ENCODE measurements around the gene NR1I2.

The NR1I2 gene

DNA sequence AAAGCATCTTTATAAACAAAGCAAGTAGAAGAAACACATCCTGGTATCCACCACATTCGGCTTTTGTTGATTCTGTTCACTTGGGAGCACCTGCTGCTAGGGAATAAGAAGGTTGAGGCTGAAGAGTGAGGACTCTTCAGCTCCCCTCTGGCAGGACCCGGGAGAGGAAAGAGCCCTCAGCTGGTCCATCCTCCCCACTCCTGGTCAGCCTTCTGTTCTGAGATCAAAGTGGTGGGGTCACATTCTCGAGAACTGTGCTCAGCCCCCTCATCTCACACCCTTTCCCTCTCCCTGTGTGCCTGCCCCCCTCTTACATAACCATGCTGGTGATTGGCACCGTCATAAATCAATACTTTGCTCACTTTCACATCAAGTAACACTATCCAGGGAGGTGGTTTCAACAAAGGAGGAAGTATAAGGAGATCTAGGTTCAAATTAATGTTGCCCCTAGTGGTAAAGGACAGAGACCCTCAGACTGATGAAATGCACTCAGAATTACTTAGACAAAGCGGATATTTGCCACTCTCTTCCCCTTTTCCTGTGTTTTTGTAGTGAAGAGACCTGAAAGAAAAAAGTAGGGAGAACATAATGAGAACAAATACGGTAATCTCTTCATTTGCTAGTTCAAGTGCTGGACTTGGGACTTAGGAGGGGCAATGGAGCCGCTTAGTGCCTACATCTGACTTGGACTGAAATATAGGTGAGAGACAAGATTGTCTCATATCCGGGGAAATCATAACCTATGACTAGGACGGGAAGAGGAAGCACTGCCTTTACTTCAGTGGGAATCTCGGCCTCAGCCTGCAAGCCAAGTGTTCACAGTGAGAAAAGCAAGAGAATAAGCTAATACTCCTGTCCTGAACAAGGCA, at the start of gene NR1I2:
Gene NR1I2, plus strand, starts transcription at position 772 of the 869 bp plus-strand sequence.
- DNase-seq (ENCODE audit: low read depth in 4 of 4, low spot score in 1 of 4) = no peak

DNA sequence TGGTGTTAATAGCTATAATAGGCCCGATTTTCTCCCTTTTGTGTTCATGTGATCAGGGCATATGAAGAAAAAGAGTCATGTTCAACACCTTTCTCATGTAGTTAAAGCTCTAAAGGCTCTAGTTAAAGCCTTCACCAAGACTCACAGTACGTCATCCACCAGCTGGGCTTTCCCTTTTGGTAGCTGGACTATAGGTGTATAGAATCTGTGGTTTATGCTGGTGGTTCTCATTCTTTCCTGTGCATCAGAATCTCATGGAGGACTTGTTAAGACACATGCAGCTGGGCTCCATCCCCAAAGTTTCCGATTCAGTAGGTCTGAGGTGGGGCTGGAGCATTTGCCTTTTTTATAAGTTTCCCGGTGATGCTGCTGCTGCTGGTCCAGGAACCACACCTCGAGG, 48.1 kb upstream of the NR1I2 start:
- DNase-seq (ENCODE audit: low read depth in 4 of 4, low spot score in 1 of 4) = no peak

DNA sequence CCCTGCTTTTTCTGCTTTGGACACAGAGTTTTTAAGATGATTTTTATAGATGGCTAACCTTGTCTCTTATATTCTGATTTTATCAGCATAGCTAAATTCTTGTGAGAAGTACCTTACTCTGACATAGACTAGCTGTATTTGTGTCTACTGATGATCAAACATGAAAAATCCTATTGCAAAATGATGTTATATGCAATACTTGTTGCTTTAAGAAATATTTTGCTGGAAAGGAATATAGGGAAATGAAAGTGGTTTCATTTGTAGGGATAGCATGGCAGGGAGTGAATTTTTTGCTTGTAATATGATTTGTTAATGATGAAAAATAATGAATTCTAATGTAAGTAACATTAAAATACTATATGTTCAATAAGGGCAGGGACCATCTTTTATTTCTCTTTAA, 43.2 kb upstream of the NR1I2 start:
- no peak for DNase-seq (ENCODE audit: low read depth in 4 of 4, low spot score in 1 of 4)

DNA sequence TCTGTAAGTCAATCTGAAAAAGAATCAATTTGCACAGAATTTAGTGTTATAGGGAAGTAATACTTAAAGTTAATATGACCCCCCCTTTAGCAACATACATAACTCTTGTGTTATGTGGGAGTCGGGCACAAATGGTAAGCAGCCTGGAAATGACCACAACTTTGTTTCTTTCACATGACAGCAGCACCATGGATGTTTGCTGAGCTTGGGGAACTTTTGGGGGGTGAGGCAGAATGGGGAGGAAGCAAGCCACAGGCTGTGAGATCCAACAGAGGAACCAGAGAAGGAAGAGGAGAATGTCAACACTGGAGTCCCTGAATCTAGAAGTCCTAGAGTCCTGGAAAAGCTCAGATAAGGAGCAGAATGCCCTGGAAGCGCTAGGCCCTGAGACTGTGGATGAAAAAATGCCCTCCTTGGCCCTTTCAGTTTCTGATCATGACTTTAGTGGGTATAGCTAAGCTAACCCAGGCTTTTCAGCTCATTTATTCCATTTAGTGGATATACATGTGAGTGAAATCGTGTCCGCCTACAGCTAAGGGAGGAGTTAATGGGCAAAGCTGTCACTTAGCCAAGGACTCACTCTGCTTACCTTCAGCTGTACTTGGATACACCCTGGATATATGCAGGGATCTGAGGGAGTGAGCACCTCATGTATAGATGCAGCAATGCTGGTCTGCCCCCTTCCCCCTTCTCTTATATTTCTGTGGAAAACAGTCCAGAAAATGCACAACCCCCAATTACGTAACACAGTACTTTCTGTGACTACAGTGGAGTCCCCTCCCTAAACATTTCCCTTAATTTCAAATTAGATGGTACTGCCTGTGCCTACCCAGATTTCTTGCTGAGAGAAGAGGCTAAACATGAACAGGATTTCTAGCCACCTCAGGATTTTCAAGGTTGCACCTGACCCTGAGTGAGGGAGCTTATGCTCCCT, 40.0 kb upstream of the NR1I2 start:
- DNase-seq (ENCODE audit: low read depth in 4 of 4, low spot score in 1 of 4) = no peak

DNA sequence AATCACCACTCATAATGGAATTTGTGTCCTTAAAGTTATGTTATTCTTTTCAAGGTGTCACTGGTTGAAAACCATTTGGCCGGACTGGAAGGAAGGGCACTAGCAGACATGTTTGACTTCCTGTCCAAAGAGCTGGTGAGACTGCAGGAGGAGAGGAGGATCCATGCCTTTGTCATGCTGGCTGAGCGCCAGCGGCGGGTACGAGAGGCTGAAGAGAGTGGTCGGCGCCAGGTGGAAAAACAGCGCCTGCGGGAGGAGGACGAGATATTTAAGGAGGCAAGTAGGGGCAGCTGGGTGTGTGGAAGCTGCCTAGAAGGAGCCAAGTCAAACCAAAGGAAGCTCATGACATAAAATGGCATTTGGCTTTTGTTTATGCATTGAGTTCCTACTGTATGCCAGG, 38.0 kb upstream of the NR1I2 start:
- no peak for DNase-seq (ENCODE audit: low read depth in 4 of 4, low spot score in 1 of 4)

DNA sequence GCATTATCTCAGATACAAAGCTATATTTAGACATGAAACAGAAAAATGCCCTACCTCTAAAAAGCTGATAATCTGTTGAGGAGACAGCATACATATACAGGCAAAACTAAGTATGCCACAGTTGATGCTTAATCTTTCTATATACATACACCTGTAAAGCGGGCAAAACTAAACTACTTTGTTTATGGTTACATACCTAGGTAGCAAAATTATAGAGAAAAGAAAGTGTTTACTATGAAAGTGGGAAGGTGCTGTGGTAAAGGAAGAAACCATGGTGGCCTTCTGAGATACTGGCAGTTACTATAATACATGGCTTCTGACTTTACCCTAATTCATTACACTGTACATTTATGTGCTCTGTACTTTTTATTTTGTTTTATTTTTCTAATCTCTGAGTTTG, 36.0 kb upstream of the NR1I2 start:
- DNase-seq (ENCODE audit: low read depth in 4 of 4, low spot score in 1 of 4) = no peak

DNA sequence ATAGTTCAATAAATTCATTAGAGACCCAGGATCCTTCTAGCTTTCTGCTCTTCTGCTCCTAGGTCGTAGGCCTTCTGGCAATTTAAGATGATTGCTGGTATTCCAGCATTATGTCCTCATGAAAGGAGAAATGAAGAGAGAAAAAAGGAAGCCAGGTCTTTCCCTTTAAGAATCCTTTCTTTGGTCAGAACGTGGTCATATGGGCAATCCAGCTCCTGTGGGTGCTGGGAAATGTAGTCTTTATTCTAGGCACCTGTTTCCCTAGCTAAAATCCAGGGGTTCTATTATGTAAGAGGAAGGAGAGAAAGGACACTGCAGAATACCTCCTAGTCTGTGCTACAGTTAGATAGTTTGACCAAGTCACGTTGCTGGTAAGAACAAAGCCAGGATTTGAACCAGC, 35.5 kb upstream of the NR1I2 start:
- no peak for DNase-seq (ENCODE audit: low read depth in 4 of 4, low spot score in 1 of 4)

DNA sequence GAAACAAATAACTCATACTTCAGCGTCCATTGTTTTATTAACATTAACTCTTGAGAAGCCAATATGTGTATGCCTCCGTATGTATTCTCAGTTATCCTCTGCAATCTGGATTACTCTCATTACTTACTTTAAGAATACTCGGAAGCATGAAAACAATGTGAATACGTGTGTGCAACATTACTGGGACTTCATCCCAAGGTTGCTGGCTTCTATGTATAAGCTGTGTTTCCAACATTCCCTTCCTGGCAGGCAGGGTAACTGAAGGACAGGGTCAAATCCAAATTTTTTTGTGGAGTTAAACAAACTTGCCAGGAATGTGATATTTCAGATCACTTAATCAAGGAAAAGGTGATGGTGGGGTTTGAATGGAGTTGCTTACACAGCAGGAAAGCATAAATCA, 34.5 kb upstream of the NR1I2 start:
- no peak for DNase-seq (ENCODE audit: low read depth in 4 of 4, low spot score in 1 of 4)

DNA sequence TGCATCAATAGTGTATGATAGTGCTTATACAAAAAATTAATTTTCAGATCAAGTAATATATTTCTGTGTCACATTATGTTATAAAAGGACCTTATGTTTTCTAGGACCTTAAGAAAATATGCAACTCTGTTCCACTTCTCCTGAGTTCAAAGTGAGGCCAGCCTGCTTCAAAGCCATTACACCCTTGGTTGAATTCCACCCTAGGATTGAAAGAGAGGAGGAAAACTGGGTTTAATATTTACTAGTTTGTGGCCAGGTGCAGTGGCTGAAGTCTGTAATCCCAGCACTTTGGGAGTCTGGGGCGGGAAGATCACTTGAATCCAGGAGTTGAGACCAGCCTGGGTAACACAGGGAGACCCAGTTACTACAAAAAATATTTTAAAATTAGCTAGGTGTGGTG, 32.9 kb upstream of the NR1I2 start:
- DNase-seq (ENCODE audit: low read depth in 4 of 4, low spot score in 1 of 4) = no peak

DNA sequence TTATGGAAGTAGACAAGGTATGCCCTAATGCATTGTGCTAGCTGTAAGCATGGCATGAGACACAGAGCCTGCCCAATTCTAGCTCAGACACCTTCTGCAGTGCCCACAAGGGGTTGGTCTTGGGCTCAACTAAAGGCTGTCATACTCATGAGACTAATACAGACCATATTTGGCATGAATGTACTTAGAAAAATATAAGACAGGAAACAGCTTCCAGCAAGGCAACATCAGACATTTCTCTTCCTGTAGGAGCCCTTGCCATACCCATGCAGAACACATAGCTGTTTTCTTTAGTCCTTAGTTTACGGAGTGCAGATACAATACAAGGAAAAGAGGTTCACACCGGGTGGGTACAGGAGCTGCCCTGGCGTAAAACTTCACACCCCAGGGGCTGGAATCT, 30.5 kb upstream of the NR1I2 start:
- DNase-seq (ENCODE audit: low read depth in 4 of 4, low spot score in 1 of 4) = no peak

DNA sequence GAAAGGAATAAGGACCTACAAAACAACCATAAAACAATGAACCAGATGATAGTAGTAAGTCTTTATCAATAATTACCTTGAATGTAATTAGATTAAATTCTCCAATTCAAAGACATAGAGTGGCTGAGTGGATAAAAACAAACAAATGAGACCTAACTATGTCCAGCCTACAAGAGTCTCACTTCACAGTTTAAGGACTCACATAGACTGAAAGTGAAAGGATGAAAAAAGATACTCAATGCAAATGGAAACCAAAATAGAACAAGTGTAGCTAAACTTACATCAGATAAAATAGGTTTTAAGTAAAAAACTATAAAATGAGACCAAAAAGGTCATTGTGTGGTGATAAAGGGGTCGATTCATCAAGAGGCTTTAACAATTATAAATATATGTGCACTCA, 21.9 kb upstream of the NR1I2 start:
- DNase-seq (ENCODE audit: low read depth in 4 of 4, low spot score in 1 of 4) = no peak

DNA sequence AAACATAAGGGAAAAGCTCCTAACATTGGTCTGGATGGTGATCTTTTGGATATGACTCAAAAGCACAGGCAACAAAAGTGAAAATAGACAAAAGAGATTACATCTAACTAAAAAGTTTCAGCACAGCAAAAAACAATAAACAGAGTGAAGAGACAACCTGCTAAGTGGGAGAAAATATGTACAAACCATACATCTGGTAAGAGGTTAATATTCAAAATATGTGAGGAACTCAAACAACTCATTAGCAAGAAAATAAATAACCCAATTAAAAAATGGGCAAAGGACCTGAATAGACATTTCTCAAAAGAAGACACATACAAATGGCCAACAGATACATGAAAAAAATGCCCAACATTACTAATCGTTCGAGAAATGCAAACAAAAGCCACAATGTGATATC, 19.0 kb upstream of the NR1I2 start:
- no peak for DNase-seq (ENCODE audit: low read depth in 4 of 4, low spot score in 1 of 4)

DNA sequence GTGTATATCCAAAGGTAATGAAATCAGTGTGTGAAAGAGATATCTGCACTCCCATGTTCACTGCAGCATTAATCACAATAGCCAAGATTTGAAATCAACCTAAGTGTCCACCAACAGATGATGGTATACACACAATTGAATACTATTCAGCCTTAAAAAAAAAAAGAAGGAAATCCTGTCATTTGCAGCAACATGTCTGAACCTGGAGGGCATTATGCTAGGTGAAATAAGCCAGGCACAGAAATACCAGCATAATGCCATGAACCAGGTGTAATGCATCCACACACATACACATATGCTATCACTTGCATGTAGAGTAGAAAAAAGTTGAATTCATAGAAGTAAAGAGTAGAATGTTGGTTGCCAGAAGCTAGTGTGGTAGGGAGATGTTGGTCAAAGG, 18.4 kb upstream of the NR1I2 start:
- DNase-seq (ENCODE audit: low read depth in 4 of 4, low spot score in 1 of 4) = no peak

DNA sequence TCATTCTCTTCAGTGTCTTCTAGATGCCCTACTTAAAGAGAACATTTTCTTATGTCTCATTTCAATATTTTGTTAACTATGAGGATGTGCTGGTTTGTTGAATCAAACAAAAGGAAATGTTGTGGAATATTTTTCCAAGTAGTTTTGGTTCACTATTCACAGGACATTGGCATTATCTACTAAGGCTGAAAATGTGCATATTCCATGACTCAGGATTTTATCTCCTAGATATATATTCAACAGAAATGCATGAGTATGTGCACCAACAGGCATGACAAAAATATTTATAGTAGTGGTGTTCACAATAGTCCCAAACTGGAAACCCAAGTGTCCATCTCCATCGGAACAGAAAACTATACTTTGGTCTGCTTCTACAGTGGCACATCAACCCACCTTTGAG, 16.7 kb upstream of the NR1I2 start:
- DNase-seq (ENCODE audit: low read depth in 4 of 4, low spot score in 1 of 4) = no peak

DNA sequence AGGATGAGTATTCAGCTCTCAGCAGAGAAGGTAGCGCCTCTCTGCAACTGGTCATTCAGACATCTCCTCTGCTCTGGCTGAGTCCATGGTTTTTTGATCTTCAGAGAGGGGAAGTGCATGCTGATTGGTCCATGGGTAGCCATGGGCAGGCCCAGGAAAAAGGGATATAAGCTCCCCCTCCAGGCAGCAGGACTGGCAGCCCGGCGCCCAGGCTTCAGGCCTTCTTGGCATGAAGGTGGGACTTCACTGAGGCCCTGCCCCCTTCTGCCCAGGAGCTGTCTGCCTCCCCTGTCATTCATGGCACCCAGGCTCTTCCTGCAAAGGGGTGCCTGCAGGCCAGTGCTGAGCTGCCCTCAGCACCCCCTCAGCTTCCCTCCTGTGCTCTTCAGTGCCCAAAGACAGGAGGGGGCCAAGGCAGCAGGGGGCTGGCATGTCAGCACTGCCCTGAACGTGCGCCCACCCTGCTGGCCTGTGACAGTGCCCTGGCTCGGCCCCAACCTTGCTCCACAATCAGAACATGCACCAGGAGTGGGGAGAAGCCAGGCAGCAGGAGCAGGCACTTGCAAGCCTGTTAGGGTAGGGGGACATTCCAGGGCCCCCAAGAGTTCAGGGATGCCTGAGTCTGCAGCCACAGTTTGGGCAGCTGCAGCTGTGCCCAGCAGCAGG, 13.8 kb upstream of the NR1I2 start:
- DNase-seq (ENCODE audit: low read depth in 4 of 4, low spot score in 1 of 4) = no peak

DNA sequence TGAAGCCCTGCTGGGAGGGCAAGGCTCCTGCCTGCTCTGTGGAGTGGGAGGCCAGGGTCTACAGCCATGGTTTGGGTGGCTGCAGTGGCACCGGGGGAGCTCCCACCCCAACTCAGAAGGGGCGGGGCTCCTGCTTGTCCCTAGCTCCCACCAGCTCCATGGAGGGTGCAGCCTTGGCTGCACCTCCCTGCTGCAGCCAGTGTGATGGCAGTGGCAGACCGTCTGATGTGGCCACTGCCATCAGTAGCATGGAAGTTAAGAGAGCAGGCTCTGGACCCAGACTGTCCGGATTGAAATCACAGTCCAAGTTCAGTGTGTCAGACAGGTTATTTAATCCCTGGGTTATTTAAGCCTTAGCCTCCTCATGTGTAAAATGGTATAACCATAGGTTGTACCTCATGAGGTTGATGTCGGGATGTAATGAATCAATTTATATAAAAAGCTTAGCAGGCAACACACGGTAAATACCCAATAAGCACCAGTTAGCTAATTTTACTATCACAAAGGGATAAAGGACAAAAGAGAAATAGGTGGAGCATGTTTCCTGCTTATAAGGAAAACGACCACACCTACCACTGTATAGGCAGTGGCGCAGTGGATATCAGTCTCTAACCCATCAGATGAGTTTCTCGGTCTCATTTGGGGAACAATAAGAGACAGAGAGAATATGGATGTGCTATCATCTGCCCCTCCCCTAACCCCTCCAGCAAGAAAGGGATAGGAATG, 13.1 kb upstream of the NR1I2 start:
- DNase-seq (ENCODE audit: low read depth in 4 of 4, low spot score in 1 of 4) = no peak

DNA sequence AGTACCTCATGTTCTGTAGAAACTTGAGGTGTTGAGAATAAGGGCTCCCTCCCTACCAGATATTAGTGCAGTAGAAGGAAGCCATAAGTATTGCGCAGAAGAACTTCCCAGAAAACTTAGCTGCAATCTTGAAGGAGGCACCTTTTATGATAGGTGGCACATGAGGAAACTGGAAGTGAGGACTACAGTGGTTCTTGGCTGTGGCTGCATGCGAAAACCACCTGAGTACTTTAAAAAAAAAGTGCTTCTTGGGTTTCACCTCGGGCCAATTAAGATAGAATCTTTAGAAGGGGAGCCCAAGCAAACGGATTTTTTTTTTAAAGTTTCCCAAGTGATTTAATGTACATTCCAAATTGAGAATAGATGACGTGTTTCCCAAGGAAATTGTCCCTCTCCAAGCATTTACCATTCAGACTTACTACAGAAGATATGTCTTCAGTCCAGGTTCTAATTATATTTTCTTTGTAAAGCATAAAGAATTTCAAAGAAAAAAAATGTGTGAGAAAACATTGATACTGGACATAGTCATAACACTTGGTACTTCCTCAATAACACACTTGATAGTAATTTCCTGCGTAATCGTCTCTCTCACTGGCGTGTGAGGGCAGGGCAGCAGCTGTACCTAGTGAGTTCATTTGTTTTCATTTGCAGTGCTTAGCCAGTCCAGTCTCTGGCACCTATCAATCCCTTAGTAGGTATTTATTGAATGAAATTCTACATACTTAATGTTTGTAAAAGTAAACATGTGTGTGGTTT, 12.3 kb upstream of the NR1I2 start:
- DNase-seq (ENCODE audit: low read depth in 4 of 4, low spot score in 1 of 4) = no peak

DNA sequence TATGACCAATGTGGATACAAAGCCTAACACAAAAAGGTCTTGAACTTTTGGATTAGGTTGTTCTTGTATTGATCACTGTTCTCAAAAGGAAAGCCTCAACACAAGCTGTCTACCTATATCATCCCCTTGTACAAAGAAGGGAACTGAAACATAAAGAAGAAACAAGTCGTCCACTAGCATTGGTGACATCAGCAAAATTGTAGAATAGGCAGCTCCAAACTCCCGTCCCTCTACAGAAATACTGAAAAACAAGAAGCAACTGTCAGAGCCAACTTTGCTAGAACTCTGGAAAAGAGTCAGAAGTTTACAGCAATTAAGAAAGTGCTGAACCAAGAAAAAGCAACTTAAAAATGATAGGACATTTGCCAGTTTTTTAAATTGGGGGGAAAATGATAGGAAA, 7.5 kb upstream of the NR1I2 start:
- DNase-seq (ENCODE audit: low read depth in 4 of 4, low spot score in 1 of 4) = no peak

DNA sequence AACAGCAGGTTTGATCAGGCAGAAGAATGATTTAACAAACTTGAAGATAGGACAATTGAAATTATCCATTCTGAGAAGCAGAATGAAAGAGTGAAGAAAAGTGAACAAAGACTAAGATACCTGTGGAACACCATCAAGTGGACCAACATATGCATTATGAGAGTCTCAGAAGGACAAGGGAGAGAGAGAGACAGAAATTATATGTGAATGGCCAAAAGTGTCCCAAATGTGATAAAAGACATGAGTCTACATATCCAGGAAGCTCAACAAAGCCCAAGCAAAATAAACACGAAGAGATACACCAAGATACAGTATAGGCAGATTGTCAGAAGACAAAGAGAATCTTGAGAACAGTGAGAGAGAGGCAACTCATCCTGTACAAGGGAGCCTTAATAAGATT, 5.6 kb upstream of the NR1I2 start:
- DNase-seq (ENCODE audit: low read depth in 4 of 4, low spot score in 1 of 4) = no peak

DNA sequence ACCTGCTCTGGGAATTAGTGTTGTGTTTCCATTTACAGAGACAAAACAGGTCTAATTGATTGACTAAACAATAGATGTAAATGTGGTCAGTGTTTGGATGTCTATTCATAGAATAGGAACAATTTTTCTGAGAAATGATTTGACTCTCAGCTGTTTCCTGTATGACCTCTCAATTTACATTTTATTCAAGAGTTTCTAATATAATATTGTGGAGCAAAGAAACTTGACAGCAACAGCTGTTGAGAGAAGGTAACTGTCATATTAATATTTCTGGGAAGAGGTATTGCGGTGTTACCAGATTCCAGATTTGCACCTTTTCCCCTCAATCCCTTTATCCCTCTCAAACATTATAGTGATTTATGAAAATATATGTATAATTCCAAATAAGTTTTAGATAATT, 3.7 kb upstream of the NR1I2 start:
- DNase-seq (ENCODE audit: low read depth in 4 of 4, low spot score in 1 of 4) = no peak
